ENCODE data around the gene HPD. TPM values are rescaled to one million over a fixed set of nuclear protein-coding genes. Genes with fewer than 3 reads are reported as not detected.
"Not testable (repeated sequence)": the region's sequence is repeated elsewhere in the genome, so short reads cannot be mapped to it uniquely, and the experiment has no call there.

The HPD gene
- total RNA-seq, 1 donor from 2014 or later = not detected

DNA sequence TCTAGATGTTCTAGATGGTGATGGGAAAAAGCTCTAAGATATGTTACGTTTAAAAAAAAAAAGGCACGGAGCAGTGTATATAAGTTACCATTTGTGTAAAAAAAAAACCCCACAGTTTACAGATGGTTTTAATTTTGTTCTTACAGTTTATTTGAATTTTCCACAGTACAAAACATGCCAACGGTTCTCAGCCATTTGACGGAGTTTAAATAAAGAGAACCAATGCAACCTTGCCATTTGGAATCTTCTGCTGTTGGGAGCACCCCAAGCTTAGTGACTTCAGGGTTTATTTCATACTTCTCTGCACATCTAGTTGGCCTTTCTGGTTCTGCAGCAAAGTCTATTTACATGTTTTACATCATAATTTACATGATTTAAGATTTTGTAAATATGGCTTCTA, 7.7 kb upstream of the HPD start:
- no peak for DNase-seq (ENCODE audit: low read depth, low spot score)

- DNase-seq (ENCODE audit: low read depth, low spot score) = no peak
Measured at GRCh38 chr12:121861636-121862254, 3.1 kb upstream of the HPD start.

- not testable (repeated sequence) for DNase-seq (ENCODE audit: low read depth, low spot score)
Measured at GRCh38 chr12:121860699-121861098, 2.0 kb upstream of the HPD start.

DNA sequence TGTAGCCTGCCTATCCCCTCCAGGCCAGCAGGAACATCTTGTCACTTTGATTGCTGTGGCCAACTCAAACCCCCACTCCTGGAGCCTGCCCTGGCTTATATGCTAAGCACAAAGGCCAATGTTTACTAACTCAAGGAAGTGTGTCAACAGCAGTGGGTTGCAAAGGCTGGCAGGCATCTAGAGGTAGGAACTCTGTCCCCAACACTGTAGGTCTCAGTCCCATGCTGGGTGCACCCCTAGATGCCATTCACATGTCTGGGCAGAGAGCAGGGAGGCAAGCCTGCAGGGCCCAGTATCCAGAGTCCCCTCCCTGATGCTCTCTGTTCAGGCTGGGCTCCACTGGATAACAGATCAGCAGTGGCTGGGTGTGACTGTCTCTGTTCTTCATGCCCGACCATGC, 1.6 kb upstream of the HPD start:
- no peak for DNase-seq (ENCODE audit: low read depth, low spot score)

- DNase-seq (ENCODE audit: low read depth, low spot score) = no peak
Measured at GRCh38 chr12:121858318-121858661, 369 bp downstream of the HPD start.

GRCh38 chr12:121857322-121858246, 1.1 kb downstream of the HPD start:
- DNase-seq (ENCODE audit: low read depth, low spot score) = no peak

- not testable (repeated sequence) for DNase-seq (ENCODE audit: low read depth, low spot score)
Measured at GRCh38 chr12:121852392-121852791, 6.3 kb downstream of the HPD start.

DNA sequence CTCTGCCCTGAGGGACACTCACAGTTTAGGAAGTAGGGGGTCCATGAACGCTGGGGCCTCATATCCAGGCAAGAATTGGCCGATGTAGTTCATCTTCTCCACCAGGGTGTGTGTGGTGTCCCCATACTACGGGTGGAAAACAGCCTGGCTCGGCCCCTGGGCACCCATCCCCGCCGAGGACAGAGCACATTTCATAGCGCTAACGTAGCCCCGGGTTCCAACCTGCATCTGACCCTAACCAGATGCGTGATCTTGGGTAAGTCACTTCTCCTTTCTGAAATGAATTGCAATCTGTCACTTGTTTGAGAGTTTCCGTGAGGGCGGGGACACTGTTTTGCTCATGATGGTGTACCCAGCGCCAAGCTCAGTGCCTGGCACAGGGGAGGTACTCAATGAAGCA, 9.0 kb downstream of the HPD start:
- DNase-seq (ENCODE audit: low read depth, low spot score) = no peak

DNA sequence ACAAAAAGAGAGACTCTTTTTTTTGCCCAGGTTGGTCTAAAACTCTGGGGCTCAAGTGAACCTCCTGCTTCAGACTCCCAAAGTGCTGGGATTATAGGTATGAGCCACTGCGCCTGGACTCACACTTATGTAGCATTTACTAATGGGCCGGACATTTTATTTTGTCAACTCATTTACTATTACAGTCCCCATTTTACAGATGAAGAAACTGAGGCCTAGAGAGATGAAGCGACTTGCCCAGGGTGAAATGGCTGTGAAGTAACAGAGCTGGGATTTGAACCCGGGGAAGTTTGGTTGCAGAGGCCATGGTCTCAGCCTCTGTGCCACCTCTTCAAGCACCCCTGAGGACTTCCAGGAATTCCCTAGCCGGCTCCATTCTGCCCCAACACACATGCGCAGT, 9.4 kb downstream of the HPD start:
- no peak for DNase-seq (ENCODE audit: low read depth, low spot score)

DNA sequence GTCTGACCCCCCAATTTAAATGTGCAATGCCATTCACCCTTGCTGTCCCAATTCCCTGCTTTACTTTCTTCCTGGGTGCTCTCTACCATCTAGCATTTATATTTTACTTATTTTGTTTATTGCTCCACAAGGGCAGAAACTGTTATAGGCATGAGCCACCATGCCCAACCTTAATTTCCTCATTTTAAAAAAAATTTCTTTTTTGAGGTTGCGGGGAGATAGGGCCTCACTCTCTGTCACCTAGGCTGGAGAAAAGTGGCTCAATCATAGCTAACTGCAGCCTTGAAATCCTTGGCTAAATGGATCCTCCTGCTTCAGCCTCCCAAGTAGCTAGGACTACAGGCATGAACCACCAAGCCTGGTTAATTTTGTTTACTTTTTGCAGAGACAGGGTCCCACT, 13.0 kb downstream of the HPD start:
- no peak for DNase-seq (ENCODE audit: low read depth, low spot score)

- DNase-seq (ENCODE audit: low read depth, low spot score) = no peak
Measured at GRCh38 chr12:121843236-121843982, 15.2 kb downstream of the HPD start.

- DNase-seq (ENCODE audit: low read depth, low spot score) = no peak
Measured at GRCh38 chr12:121839993-121840761, 18.5 kb downstream of the HPD start.

DNA sequence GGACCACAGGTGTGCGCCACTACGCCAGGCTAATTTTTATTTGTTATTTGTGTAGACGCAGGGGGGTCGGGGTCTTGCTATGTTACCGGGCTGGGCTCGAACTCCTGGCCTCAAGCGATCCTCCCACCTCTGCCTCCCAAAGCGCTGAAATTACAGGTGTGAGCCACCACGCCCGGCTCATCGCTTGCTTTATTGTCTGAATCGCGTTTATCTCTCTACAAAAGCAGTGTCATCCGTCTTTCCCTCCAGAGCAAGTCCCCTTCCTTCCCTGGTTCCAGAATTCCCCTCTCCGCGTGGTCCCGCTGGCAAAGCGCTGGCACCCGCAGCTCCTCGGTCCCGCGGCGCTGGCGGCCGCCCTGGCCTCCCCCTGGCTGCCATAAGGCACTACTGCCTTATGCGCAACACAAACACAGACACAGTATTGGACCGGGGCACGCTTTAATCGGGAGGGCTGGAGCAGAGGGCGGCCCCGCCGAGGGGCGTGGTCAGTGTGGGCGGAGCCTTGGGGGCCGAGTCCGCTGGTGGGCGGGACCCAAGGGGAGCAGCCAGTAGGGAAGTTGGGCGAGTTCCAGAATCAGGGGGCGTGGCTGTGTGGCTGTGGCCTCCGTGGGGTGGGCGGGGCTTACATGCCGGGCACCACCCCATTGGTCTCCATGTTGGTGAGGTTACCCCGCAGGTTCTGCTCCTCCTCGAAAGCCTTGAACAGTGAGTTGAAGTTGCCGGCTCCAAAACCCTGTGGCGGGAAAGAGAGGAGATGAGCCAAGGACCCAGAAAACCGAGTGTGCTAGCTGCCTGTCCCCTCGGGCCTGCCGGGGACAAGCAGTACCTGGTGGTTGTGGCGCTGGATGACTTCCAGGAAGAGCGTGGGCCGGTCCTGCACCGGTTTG, 19.3 kb downstream of the HPD start:
- peak; percentile 89 for DNase-seq (ENCODE audit: low read depth, low spot score)

DNA sequence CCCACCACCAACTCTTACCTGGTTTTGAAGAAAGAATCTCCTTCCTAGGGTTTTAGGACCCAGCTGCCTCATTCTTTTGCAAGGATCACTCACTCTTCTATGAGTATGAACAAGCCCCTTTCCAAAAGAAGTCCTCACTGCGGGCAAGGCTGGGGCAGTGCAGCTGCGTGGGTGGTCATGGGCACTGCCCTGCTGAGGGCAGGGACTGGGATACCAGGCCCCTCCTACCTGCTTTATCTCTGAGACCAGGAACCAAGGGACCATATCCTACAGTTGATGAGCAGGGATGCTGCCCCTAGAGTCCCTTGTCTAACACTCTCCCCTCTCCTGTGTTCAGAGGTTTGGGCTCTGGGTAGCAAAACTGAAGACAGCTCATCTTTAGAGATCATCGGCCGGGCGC, 20.5 kb downstream of the HPD start:
- no peak for DNase-seq (ENCODE audit: low read depth, low spot score)

DNA sequence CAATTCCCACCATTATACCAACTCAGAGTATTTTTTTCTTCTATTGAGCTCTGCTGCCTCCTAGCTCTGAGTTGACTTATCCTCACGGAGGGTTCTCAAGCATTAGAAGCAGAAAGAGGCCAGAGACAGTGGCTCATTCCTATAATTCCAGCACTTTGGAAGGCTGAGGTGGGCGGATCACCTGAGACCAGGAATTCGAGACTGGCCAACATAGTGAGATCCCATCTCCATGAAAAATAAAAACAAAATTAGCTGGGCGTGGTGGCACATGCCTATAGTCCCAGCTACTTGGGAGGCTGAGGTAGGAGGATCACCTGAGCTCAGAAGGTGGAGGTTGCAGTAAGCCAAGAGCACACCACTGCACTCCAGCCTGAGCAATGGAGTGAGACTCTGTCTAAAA, 21.0 kb downstream of the HPD start:
- no peak for DNase-seq (ENCODE audit: low read depth, low spot score)

GRCh38 chr12:121831571-121832245, 27.0 kb downstream of the HPD start:
- no peak for DNase-seq (ENCODE audit: low read depth, low spot score)

- DNase-seq (ENCODE audit: low read depth, low spot score) = no peak
Measured at GRCh38 chr12:121830588-121831265, 27.9 kb downstream of the HPD start.

DNA sequence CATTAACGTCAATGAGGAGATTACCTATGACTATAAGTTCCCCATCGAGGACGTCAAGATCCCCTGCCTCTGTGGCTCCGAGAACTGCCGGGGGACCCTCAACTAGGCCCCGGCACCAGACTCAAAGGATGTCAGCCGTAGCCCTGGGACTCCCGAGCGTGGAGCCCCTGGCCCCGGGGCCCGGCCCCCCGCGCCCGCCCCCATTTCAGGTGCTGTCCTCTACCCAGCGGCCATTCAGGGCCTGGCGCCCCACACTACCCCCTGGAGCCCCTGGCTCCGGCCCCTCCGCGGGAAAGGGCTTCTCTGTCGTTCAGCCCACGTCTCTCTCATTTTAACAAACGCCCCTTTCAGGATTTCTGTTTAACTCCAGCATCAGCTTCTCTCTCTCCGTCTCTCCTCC, 28.5 kb downstream of the HPD start:
- DNase-seq (ENCODE audit: low read depth, low spot score) = no peak

DNA sequence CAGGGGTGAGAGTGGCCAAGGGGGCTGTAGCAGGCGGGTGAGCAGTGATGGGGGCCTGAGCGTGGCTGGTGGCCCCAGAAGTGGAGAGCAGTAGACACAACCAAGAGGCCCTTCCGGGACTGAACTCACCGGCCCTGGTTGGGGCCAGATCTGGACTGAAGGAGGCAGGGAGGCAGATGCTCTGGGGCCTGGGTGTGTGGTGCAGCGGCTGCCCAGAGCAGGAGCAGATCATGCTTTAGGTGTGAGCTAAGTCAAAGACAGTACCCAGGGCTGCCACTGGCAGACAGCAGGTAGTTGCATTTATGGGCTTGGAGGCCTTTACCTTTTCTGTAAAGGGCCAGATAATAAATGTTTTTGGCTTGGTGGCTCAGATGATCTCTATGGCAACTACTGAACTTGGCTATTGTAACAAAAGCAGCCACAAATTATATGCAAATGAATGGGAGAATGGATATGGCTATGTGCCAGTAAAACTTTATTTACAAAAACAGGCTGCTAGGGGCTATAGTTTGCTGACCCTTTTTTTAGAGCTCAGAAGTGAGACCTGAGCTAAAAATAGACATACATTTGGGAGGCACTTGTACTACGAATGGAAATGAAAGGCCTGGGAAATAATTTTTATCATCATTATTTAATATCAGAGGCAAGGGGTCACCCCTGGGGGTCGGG, 29.3 kb downstream of the HPD start:
- DNase-seq (ENCODE audit: low read depth, low spot score) = no peak

Data from pulmonary artery endothelial cell (primary cell).